ENCODE measurements around the gene UMAD1. TPM values are rescaled to one million over a fixed set of nuclear protein-coding genes. Genes with fewer than 3 reads are reported as not detected.

UMAD1 gene
- total RNA-seq, 1 donor: 13.8 TPM

- no peak for TF ChIP-seq CTCF (IDR thresholded peaks at IDR 0.05; ENCODE audit: insufficient read depth, low read depth, low read length)
- no peak for DNase-seq (ENCODE audit: low read depth)
- H3K4me3 ChIP-seq (ENCODE audit: low read depth, low read length): no peak overlapping the region
Observed at GRCh38 chr7:7895004-7895650, 254.6 kb downstream of the UMAD1 start.

- H3K4me3 ChIP-seq (ENCODE audit: low read depth, low read length): no peak overlapping the region
- DNase-seq (ENCODE audit: low read depth): no peak
- no peak for TF ChIP-seq CTCF (IDR thresholded peaks at IDR 0.05; ENCODE audit: insufficient read depth, low read depth, low read length)
Observed at GRCh38 chr7:7895754-7896153, 255.2 kb downstream of the UMAD1 start.

- no peak overlapping the region for H3K4me3 ChIP-seq (ENCODE audit: low read depth, low read length)
- DNase-seq (ENCODE audit: low read depth): no peak
- TF ChIP-seq CTCF (IDR thresholded peaks at IDR 0.05; ENCODE audit: insufficient read depth, low read depth, low read length): no peak
Observed at GRCh38 chr7:7897509-7897908, 257.0 kb downstream of the UMAD1 start.

- no peak for DNase-seq (ENCODE audit: low read depth)
- no peak for TF ChIP-seq CTCF (IDR thresholded peaks at IDR 0.05; ENCODE audit: insufficient read depth, low read depth, low read length)
- no peak overlapping the region for H3K4me3 ChIP-seq (ENCODE audit: low read depth, low read length)
Observed at GRCh38 chr7:7897949-7898515, 257.5 kb downstream of the UMAD1 start.

GRCh38 chr7:7902845-7903244 is 262.3 kb downstream of the UMAD1 start:
- DNase-seq (ENCODE audit: low read depth): no peak
- TF ChIP-seq CTCF (IDR thresholded peaks at IDR 0.05; ENCODE audit: insufficient read depth, low read depth, low read length): no peak

GRCh38 chr7:7907306-7907705 is 266.8 kb downstream of the UMAD1 start:
- TF ChIP-seq CTCF (IDR thresholded peaks at IDR 0.05; ENCODE audit: insufficient read depth, low read depth, low read length): no peak
- DNase-seq (ENCODE audit: low read depth): no peak
- no peak overlapping the region for H3K4me3 ChIP-seq (ENCODE audit: low read depth, low read length)

More at GRCh38 chr7:7902845-7903244, 262.3 kb downstream of the UMAD1 start:
- no peak overlapping the region for H3K4me3 ChIP-seq (ENCODE audit: low read depth, low read length)
